SKM-1 treated with dmso at 0.1 percent for 144 hours (cell line): ENCODE data around the gene CHI3L2.

ENCODE experiments used
- DNase-seq: peaks from one replicate; lab custom pipeline; 2025; ENCODE audit not compliant: unreplicated experiment; lab: John Stamatoyannopoulos, UW

Gene CHI3L2

GRCh38 chr1:111219557-111220286 lies 7.8 kb upstream of the CHI3L2 start:
- DNase-seq = peak; percentile 42

DNA sequence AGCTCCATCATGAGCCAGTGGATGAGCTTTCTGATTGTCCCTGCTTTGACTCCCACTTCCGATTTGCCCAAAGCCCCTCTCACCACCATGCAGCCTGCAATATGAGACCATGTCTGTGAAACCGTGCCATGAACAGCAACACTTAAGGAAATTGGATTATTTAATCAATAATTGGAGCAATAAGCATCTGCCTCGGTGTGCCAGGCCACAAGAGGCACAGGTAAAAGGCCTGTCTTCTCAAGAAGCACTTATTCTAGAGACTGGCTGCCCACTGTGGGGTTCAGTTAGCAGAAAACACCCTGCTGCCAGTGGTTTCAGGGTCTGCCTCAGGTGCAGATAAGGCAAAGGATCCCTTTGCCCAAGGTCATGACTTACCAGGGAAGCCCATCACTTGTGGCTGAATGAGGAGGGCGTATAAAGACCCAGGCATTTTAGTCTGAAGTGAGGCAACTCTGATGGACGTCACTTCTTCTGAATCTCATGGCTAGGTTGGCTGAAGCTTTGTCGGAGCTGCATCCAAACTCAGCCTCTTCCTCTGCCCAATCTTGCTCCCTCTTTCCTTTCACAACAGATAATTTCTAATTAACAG lies 7.1 kb upstream of the CHI3L2 start:
- DNase-seq = no peak

DNA sequence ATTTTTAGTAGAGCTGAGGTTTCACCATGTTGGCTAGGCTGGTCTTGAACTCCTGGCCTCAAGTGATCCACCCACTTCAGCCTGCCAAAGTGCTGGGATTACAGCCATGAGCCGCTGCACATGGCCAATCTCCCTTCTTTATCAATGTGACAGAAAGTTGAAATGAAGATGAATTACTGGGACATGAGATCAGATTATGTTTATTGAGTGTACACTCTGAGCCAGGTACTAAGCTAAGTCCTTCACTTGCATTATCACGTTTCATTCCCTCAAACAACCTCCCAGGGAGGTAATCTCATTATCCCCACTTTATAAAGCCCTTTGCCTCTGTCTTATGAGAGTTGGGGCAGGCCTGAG lies 6.3 kb upstream of the CHI3L2 start:
- DNase-seq = no peak

DNA sequence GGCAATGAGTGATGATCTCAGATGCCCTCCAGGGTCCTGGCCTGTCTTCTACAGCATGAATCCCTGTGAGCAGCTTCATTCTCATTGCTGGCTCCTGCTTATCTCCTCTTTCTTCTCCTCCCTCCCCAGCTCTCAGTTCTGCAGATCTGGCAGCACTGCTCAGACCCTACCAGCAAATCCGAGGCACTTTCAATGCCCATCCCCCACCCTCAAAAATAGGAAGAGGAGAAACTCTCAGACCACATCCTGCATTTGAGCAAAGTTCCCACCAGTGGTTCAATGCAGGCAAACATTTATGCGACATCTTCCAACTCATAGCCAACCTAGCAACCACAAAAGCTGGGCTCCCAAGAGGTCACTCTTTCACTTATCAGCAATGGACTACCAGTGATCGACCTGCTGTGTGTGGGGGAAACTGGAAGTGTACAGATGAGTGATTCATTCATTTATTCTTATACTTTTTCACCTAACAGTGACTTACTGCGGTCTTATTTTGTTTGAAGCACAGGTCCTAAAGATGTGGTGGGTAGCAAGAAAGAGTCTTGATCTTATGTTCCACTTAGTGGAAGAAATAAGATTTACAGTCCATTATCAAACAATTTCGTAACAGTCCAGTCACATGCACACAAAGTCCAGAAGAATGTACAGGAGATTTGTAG lies 5.8 kb upstream of the CHI3L2 start:
- DNase-seq = peak; percentile 90

DNA sequence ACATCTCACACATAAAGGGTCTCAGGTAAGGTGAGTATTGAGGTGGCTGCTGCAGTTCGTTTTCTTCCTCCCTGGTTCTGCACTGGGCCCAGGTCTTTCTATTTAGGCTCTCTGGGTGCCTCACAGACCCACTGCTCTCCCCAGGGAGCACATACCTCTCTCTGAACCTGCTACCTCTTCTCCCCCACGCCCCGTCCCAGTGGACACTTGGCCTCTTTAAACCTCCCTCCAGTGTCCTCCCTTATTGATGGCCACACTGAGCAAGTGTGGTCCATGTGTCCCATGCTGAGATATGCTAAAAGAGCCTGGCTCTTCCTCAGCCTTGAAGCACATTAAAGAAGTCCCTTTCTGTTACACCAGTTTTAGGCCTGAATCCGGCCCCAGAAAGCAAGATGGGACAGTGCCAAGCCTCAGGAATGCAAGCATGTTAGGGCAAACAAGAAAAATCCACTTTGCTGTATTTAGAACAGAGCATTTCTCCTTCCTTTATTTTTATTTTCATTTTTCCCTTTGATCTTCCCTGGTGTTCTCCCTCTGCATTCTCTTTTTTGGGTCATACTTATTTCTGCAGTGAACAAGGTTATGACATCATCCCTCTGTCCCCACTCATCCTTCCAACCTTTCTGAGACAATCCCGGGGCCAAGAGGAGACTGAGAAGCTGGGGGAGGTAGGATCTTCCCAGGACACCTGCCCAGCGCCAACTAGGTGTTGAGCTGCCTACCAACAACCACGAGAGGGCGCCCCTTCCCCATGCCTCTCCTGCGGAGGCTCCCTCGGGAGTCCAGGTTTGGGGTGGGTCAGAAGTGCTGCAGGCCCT lies 5.0 kb upstream of the CHI3L2 start:
- DNase-seq = peak; percentile 53

- DNase-seq = no peak
These were observed 4.3 kb upstream of the CHI3L2 start for GRCh38 chr1:111223126-111223685.

DNA sequence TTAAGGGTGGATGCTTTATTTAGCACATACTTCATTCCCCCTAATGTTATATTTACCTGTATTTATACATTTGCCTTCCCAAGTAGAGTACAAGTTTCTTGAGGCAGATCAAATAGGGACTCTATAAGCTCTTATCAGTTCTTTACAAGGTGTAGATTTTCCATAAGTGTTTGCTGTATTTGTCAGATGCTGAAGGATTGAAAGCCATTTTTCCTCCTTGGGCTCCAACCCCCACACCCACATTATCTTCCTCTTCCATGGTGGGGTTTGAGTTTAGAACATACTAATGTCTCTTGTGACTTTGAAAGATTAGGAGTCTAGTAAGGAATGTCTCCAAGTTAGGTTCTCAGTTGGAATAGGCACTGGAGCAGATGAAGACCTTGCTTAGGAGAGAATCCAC lies 2.4 kb upstream of the CHI3L2 start:
- no peak for DNase-seq

GRCh38 chr1:111225717-111226400 lies 1.7 kb upstream of the CHI3L2 start:
- DNase-seq = no peak

DNA sequence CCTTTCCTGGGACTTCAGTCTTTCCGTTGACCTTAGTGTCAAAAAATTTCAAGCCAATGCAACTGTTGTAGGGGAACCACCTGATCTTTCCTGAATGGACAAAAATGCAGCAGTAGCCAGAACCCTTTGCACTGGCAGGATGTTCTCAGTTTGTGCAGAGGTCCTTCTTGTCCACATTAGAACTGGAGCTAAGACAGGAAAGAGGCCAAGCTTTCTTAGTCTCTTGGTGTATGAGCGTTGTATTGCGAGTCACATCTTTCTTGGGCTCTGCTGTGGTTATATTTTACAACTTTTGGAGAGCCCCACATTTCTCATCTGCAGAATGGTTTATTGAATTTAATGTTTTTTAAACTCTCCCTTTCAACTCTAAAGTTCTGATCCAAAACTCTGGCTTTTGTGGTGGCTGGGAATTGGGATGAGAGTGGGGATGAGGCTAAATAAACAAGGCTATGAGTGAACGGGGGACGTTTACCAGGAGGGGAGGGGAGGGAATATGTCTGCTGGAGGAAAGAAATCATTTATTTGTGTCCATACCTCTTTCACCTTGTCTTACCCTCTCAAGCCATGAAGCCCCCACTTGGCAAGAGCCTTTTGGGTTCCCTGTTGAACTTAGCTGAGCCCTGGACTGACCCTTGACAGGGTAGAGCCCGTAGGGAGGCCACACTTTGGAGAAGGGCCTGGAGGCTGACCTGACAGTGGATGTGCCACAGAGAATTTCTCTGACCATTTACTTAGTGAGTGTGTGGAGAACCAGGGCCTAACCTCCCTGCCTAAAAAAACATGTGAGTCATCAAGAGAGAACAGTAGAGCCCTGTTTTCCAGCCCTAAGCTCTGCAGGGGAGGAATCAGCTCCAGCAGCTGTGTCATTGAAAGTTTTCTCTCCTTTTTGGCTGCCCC lies 586 bp downstream of the CHI3L2 start:
- no peak for DNase-seq

DNA sequence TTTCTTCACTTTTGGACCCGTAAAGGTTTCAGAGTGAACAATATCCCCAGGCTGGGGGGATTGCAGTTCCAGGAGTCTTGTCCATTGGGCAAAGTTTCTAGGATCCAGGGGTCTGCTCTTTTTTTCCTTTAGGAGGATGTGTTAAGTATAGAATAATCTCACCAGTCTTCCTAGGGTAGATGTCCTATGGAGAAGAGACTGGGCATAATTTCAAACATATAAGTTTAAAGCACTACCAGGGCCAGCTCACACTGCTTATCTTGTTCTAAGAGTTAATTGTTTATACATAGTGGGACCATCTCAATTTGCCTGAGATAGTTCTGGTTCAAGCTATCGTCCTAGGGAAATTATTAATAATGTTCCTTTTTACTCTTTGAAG lies 1.2 kb downstream of the CHI3L2 start:
- no peak for DNase-seq

DNA sequence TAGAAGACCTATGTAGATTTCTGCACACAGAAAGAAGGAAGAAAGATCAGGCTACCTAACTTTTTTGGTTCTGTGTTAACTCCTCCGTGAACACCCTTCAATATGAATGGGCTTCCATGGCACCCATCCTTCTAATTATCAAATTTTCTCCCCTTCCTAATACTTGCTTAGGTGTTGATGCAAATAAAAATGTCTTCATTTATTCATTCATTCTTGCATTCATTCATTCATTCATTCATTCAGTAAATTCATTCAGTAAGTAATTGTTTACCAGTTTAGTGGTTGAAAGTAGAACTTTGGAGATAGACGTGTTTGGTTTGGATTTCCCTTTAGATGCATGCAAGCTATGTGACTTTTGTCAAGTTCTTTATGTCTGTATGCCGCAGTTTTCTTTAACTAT lies 4.6 kb downstream of the CHI3L2 start:
- no peak for DNase-seq

DNA sequence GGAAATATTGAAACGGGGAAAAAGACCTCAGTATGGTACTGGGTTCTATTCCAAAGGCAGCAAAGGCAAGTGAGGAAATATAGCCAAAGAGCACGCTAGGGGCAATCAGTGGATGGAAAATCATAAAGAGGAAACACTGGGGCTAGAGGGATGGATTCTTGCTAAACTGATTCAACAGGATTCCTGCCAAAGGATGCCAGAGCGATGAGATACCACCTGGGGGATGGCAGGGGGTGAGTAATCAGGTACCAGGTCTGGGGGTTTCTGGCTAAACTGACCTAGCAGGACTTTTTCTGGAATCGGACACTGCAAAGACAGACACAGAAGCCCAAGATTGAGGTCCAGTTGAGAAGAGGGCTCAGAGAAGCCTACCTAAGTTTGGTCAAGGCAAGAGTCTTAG lies 6.7 kb downstream of the CHI3L2 start:
- no peak for DNase-seq

DNA sequence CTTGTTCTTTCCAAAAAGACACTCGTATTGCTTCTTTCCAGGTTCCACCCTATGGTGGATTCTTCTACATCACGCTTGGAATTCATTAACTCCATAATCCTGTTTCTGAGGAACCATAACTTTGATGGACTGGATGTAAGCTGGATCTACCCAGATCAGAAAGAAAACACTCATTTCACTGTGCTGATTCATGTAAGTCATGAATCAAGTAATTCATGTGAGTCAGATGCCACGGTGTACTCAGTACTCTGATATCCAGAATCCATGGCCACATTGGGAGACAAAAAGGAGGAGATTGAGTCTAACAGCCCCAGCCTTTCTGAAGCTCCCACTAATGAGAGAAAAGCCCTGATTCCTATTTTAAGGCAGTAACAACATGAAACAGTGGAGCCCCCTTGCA lies 7.4 kb downstream of the CHI3L2 start:
- DNase-seq = no peak

GRCh38 chr1:111236379-111236778 lies 8.9 kb downstream of the CHI3L2 start:
- no peak for DNase-seq

DNA sequence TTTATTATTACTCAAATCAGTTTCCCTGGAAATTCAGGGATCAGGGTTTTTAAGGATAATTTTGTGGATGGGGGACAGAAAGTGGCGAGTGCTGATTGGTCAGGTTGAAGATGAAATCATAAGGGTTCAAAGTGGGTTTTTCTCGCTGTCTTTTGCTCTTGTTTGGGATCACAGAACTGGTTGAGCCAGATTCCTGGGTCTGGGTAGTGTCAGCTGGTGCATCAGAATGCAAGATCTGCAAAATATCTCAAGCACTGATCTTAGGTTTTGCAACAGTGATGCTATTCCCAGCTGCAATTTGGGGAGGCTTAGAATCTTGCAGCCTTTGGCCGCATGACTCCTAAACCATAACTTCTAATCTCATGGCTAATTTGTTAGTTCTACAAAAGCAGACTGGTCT lies 9.3 kb downstream of the CHI3L2 start:
- no peak for DNase-seq

- no peak for DNase-seq
These were observed 10.7 kb downstream of the CHI3L2 start for GRCh38 chr1:111238056-111238795.

DNA sequence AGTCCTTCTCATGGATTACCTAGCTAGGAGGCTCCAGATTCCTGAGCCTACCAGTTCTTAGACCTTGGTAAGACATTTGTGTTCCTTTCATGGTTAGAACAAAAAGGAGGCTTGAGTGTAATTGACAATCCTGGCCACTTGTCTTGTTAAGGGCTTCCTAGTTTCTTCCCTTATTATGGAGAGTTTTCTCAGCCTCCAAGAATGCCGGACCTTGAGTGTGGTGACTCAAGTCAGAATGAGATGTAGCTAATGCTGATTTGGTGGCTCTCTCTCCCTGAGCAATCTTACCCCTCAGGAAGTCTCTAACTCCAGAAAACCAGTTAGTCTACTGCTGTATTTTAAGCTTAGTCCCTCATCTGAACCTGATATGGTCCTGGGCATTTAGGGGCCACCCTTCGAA lies 14.3 kb downstream of the CHI3L2 start:
- DNase-seq = no peak

- DNase-seq = no peak
These were observed 15.5 kb downstream of the CHI3L2 start for GRCh38 chr1:111242805-111243523.
